Measurements from ENCODE around the gene WDR62. TPM values are rescaled to one million over a fixed set of nuclear protein-coding genes. Genes with fewer than 3 reads are reported as not detected.

WDR62 gene
- total and polyA plus RNA-seq, 2 of the 8 experiments (the other 6 are each of a cell fraction or from before 2014, with no cell fraction given), result 28.2 to 39.5 TPM

DNA sequence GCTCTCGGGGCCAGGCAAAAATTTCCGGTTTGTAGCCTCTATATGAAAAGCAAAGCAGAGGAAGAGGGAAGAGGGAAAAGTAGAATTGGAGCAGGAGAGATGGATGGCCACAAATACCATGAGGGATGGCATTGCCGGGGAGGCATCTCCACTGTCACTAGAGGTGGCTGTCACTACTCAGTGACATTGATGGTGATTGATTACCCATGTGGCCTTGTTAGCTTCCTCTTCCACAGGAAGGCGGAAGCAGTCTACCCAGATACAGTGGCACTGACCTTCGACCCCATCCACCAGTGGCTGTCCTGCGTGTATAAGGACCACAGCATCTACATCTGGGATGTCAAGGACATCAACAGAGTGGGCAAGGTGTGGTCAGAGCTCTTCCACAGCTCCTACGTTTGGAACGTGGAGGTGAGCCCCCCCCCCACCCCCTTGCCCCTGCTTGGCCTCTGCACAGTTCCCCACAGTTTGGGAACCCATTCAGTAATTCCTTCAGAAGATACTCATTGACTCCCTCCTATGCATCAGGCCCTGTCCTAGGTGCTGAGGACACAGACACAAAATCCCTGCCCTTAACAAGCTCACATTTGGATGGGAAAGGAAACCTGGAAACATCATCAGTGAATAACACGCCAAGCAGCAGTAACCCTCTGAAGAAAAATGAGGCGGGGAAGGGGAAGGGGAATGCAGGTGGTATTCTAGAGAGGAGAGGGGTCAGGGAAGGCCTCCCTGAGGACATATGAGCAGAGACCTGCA is 18.6 kb downstream of the WDR62 start (continued):
- TF ChIP-seq SIN3A (conservative IDR thresholded peaks at IDR 0.05 in 1 of 2, IDR thresholded peaks at IDR 0.05 in 1 of 2; ENCODE audit: low read depth in 1 of 2, low read length in 2 of 2) (no peak), EGR1 (IDR thresholded peaks at IDR 0.05; ENCODE audit: borderline replicate concordance, low read depth, low read length) (no peak)
